GM19395 (cell line): ENCODE data around the gene ST6GAL2.

Experiments used
- ATAC-seq: cut with Tn5 transposase; IDR thresholded peaks from one replicate; pipeline ENCODE4 v1.9.1; 2021; ENCODE audit warnings: mild to moderate bottlenecking, moderate library complexity; ENCODE audit not compliant: unreplicated experiment

ST6GAL2 gene

GRCh38 chr2:106831241-106831640 lies 54.7 kb downstream of the ST6GAL2 start:
- no peak for ATAC-seq

- no peak for ATAC-seq
Observed at GRCh38 chr2:106830191-106830590, 55.8 kb downstream of the ST6GAL2 start.

- ATAC-seq: no peak
Observed at GRCh38 chr2:106828119-106828518, 57.8 kb downstream of the ST6GAL2 start.

GRCh38 chr2:106827158-106827557 lies 58.8 kb downstream of the ST6GAL2 start:
- no peak for ATAC-seq

- no peak for ATAC-seq
Observed at GRCh38 chr2:106825161-106825560, 60.8 kb downstream of the ST6GAL2 start.

GRCh38 chr2:106816974-106817373 lies 69.0 kb downstream of the ST6GAL2 start:
- ATAC-seq: no peak

- no peak for ATAC-seq
Observed at GRCh38 chr2:106812841-106813240, 73.1 kb downstream of the ST6GAL2 start.

- no peak for ATAC-seq
Observed at GRCh38 chr2:106812383-106812782, 73.6 kb downstream of the ST6GAL2 start.

- ATAC-seq: no peak
Observed at GRCh38 chr2:106805716-106806115, 80.3 kb downstream of the ST6GAL2 start.

- no peak for ATAC-seq
Observed at GRCh38 chr2:106804161-106804560, 81.8 kb downstream of the ST6GAL2 start.

- ATAC-seq: no peak
Observed at GRCh38 chr2:106800976-106801655, 84.9 kb downstream of the ST6GAL2 start.

GRCh38 chr2:106800180-106800579 lies 85.8 kb downstream of the ST6GAL2 start:
- no peak for ATAC-seq

GRCh38 chr2:106798826-106799552 lies 87.0 kb downstream of the ST6GAL2 start:
- ATAC-seq: no peak

GRCh38 chr2:106797494-106797893 lies 88.5 kb downstream of the ST6GAL2 start:
- no peak for ATAC-seq

GRCh38 chr2:106792671-106793070 lies 93.3 kb downstream of the ST6GAL2 start:
- no peak for ATAC-seq

- ATAC-seq: no peak
Observed at GRCh38 chr2:106789185-106789584, 96.8 kb downstream of the ST6GAL2 start.

- ATAC-seq: no peak
Observed at GRCh38 chr2:106782681-106783080, 103.3 kb downstream of the ST6GAL2 start.

- ATAC-seq: no peak
Observed at GRCh38 chr2:106781196-106781595, 104.8 kb downstream of the ST6GAL2 start.

GRCh38 chr2:106771811-106772210 lies 114.2 kb downstream of the ST6GAL2 start:
- ATAC-seq: no peak

- no peak for ATAC-seq
Observed at GRCh38 chr2:106770986-106771385, 115.0 kb downstream of the ST6GAL2 start.

GRCh38 chr2:106764614-106765013 lies 121.4 kb downstream of the ST6GAL2 start:
- no peak for ATAC-seq

GRCh38 chr2:106759966-106760365 lies 126.0 kb downstream of the ST6GAL2 start:
- ATAC-seq: no peak
